Activated B cell treated with CpG ODN at 0.5 μM for 24 hours (primary cell): ENCODE data around the gene GAL3ST3. TPM values are rescaled to one million over a fixed set of nuclear protein-coding genes. Genes with fewer than 3 reads are reported as not detected.

ENCODE experiments used
- ATAC-seq: fragments of 200-7000 bp; cut with Tn5 transposase; one replicate; pipeline ENCODE4 v1.10.0; 2021; ENCODE audit warnings: low read depth, mild to moderate bottlenecking, moderate library complexity
- CTCF ChIA-PET: fragments of 350-600 bp; sonication (Branson Sonifier 250); formaldehyde crosslinking; loops from one replicate; lab custom pipeline; 2021; ENCODE audit warnings: antibody characterized with exemption; lab: Charles Lee
- POLR2A ChIA-PET: fragments of 350-600 bp; sonication (Branson Sonifier 250); formaldehyde crosslinking; loops from one replicate; lab custom pipeline; 2021; ENCODE audit warnings: antibody characterized with exemption; lab: Charles Lee
- DNase-seq: peaks from one replicate; pipeline ENCODE4 v3.0.0; 2022
- H3K27ac Mint-ChIP-seq: one replicate; pipeline ENCODE4 v1.8.0; 2020; ENCODE audit warnings: mixed read lengths
- H3K27me3 Mint-ChIP-seq: one replicate; pipeline ENCODE4 v1.8.0; 2021; ENCODE audit warnings: mixed read lengths
- H3K36me3 Mint-ChIP-seq: one replicate; pipeline ENCODE4 v1.8.0; 2021; ENCODE audit warnings: low read depth, mixed read lengths
- H3K4me1 Mint-ChIP-seq: one replicate; pipeline ENCODE4 v1.8.0; 2021; ENCODE audit warnings: mixed read lengths
- H3K4me3 Mint-ChIP-seq: one replicate; pipeline ENCODE4 v1.8.0; 2020; ENCODE audit warnings: mild to moderate bottlenecking, mixed read lengths
- H3K9me3 Mint-ChIP-seq: one replicate; pipeline ENCODE4 v1.8.0; 2020; ENCODE audit warnings: mixed read lengths
- CTCF ChIP-seq: fragments of 200-600 bp; IDR thresholded peaks from one replicate; pipeline ENCODE4 v1.8.0; 2022; ENCODE audit warnings: antibody characterized with exemption, mild to moderate bottlenecking
- intact Hi-C: fragments of 100-400 bp; cut with micrococcal nuclease; formaldehyde crosslinking; loops from one replicate; pipeline ENCODE4 v1.15.1; 2024
- total RNA-seq: library from RNA; stranded (reverse); gene quantifications from 2 replicates; pipeline ENCODE4 v1.2.3, GENCODE V29; 2022

The GAL3ST3 gene
- total RNA-seq, 1 donor from 2014 or later: not detected

GRCh38 chr11:66014804-66015453 lies 34.0 kb downstream of the GAL3ST3 start:
- no peaks in the 10 kb centered on the region for H3K36me3 Mint-ChIP-seq
- CTCF ChIA-PET: interaction anchor here (1.0 kb wide), 1 partner anchor 30 kb away, joined by 3 read pairs; no protein-coding TSS in a partner anchor
- ATAC-seq: no peak

GRCh38 chr11:66013762-66014100 lies 35.2 kb downstream of the GAL3ST3 start:
- Mint-ChIP-seq H3K27me3 (peaks cover 13% of the 10 kb centered on the region), H3K4me3 (no peak overlapping the region), H3K36me3 (no peaks in the 10 kb centered on the region), H3K9me3 (no peaks in the 10 kb centered on the region), H3K27ac (no peak overlapping the region), H3K4me1 (no peaks in the 10 kb centered on the region)
- ATAC-seq (no peak), DNase-seq (no peak)
- ChIA-PET CTCF (interaction anchor here (1.9 kb wide), 1 partner anchor 9 kb away, joined by 9 read pairs; no protein-coding TSS in a partner anchor), POLR2A (interaction anchor here (1.9 kb wide), 1 partner anchor 11 kb away, joined by 8 read pairs; the partner anchor contains the start of genes BANF1 and EIF1AD)
- no peak for TF ChIP-seq CTCF
- intact Hi-C loops: no loop called here

More at GRCh38 chr11:66014804-66015453, 34.0 kb downstream of the GAL3ST3 start:
- no peaks in the 10 kb centered on the region for H3K4me1 Mint-ChIP-seq
- no peak overlapping the region for H3K4me3 Mint-ChIP-seq
- no peak for TF ChIP-seq CTCF
- intact Hi-C loops: no loop called here
- no peak overlapping the region for H3K27ac Mint-ChIP-seq
- POLR2A ChIA-PET: interaction anchor here (0.7 kb wide), 1 partner anchor 29 kb away, joined by 8 read pairs; no protein-coding TSS in a partner anchor
- no peaks in the 10 kb centered on the region for H3K9me3 Mint-ChIP-seq
- no peak for DNase-seq
- peaks cover 13% of the 10 kb centered on the region for H3K27me3 Mint-ChIP-seq

- ATAC-seq (no peak), DNase-seq (no peak)
- Mint-ChIP-seq H3K27ac (no peak overlapping the region), H3K36me3 (no peaks in the 10 kb centered on the region), H3K27me3 (peaks cover 13% of the 10 kb centered on the region), H3K4me3 (no peak overlapping the region), H3K4me1 (no peaks in the 10 kb centered on the region), H3K9me3 (no peaks in the 10 kb centered on the region)
- TF ChIP-seq CTCF: no peak
- POLR2A ChIA-PET: interaction anchor here (1.9 kb wide), 1 partner anchor 11 kb away, joined by 8 read pairs; the partner anchor contains the start of genes BANF1 and EIF1AD
- CTCF ChIA-PET: interaction anchor here (1.4 to 1.9 kb wide), 2 partner anchors 9 to 128 kb away, joined by 5 to 9 read pairs; no protein-coding TSS in a partner anchor
- intact Hi-C loops: no loop called here
Measured at GRCh38 chr11:66012946-66013761, 35.8 kb downstream of the GAL3ST3 start.

GRCh38 chr11:66012371-66012945 lies 36.5 kb downstream of the GAL3ST3 start:
- no peak for DNase-seq
- H3K4me3 Mint-ChIP-seq: no peak overlapping the region
- no peaks in the 10 kb centered on the region for H3K9me3 Mint-ChIP-seq
- H3K36me3 Mint-ChIP-seq: no peaks in the 10 kb centered on the region
- ChIA-PET CTCF (interaction anchor here (1.4 to 1.9 kb wide), 2 partner anchors 10 to 128 kb away, joined by 5 to 9 read pairs; no protein-coding TSS in a partner anchor), POLR2A (interaction anchor here (0.5 to 1.9 kb wide), 2 partner anchors 10 to 122 kb away, joined by 4 to 8 read pairs; partner anchors contain the start of genes BANF1, CCDC85B and EIF1AD)
- H3K27ac Mint-ChIP-seq: no peak overlapping the region
- H3K4me1 Mint-ChIP-seq: no peaks in the 10 kb centered on the region
- peaks cover 13% of the 10 kb centered on the region for H3K27me3 Mint-ChIP-seq
- TF ChIP-seq CTCF: no peak
- no peak for ATAC-seq
- intact Hi-C loops: no loop called here
